ENCODE data around the gene MRPS18A. TPM values are rescaled to one million over a fixed set of nuclear protein-coding genes. Genes with fewer than 3 reads are reported as not detected.

MRPS18A gene
- total and polyA plus RNA-seq, 2 of the 13 experiments (the other 11 are each of a cell fraction or from before 2014, with no cell fraction given) = 87.8 to 89.1 TPM

- TF ChIP-seq ZNF646 (CRISPR knock-in tag; IDR thresholded peaks at IDR 0.05) = peak; percentile 72; the same call in 1 of the 2 replicates
- peak; percentile 68 for TF ChIP-seq TEAD3 (CRISPR knock-in tag; optimal IDR thresholded peaks at IDR 0.05; ENCODE audit: borderline replicate concordance)
- TF ChIP-seq ZBTB39 (CRISPR knock-in tag; IDR thresholded peaks at IDR 0.05) = 0 out of 2 replicates have a peak, but pooled peaks have one; percentile 69
- TF ChIP-seq ZFP41 (CRISPR knock-in tag; IDR thresholded peaks at IDR 0.05; ENCODE audit: borderline replicate concordance) = no peak
- TF ChIP-seq, protein P1, sequence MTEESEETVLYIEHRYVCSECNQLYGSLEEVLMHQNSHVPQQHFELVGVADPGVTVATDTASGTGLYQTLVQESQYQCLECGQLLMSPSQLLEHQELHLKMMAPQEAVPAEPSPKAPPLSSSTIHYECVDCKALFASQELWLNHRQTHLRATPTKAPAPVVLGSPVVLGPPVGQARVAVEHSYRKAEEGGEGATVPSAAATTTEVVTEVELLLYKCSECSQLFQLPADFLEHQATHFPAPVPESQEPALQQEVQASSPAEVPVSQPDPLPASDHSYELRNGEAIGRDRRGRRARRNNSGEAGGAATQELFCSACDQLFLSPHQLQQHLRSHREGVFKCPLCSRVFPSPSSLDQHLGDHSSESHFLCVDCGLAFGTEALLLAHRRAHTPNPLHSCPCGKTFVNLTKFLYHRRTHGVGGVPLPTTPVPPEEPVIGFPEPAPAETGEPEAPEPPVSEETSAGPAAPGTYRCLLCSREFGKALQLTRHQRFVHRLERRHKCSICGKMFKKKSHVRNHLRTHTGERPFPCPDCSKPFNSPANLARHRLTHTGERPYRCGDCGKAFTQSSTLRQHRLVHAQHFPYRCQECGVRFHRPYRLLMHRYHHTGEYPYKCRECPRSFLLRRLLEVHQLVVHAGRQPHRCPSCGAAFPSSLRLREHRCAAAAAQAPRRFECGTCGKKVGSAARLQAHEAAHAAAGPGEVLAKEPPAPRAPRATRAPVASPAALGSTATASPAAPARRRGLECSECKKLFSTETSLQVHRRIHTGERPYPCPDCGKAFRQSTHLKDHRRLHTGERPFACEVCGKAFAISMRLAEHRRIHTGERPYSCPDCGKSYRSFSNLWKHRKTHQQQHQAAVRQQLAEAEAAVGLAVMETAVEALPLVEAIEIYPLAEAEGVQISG (CRISPR knock-in tag; IDR thresholded peaks at IDR 0.05) = peak; percentile 21; the same call in 1 of the 2 replicates
- TF ChIP-seq ZNF263 (CRISPR knock-in tag; IDR thresholded peaks at IDR 0.05) = peak; percentile 94
- TF ChIP-seq, protein P2, sequence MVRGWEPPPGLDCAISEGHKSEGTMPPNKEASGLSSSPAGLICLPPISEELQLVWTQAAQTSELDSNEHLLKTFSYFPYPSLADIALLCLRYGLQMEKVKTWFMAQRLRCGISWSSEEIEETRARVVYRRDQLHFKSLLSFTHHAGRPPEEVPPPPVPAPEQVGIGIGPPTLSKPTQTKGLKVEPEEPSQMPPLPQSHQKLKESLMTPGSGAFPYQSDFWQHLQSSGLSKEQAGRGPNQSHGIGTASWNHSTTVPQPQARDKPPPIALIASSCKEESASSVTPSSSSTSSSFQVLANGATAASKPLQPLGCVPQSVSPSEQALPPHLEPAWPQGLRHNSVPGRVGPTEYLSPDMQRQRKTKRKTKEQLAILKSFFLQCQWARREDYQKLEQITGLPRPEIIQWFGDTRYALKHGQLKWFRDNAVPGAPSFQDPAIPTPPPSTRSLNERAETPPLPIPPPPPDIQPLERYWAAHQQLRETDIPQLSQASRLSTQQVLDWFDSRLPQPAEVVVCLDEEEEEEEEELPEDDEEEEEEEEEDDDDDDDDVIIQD (CRISPR knock-in tag; IDR thresholded peaks at IDR 0.05; ENCODE audit: low read depth) = peak; percentile 37; the same call in 1 of the 2 replicates
- TF ChIP-seq NONO (IDR thresholded peaks at IDR 0.05) = no peak
- TF ChIP-seq NONO (CRISPR knock-in tag; conservative IDR thresholded peaks at IDR 0.05) = peak; percentile 82
- no peak for TF ChIP-seq RFXANK (CRISPR knock-in tag; IDR thresholded peaks at IDR 0.05)
- no peak for TF ChIP-seq CREB1 (IDR thresholded peaks at IDR 0.05)
- TF ChIP-seq CREB1 (CRISPR knock-in tag; IDR thresholded peaks at IDR 0.05) = no peak
- peak; percentile 93 for TF ChIP-seq U2AF1 (optimal IDR thresholded peaks at IDR 0.05; ENCODE audit: low read depth, low read length)
Observed at GRCh38 chr6:43736211-43736786, 48.7 kb upstream of the MRPS18A start (continued).

Data from HepG2 (cell line).